GM18907 (cell line): ENCODE data around the gene IQCB1.
"Not testable (repeated sequence)": the region's sequence is repeated elsewhere in the genome, so short reads cannot be mapped to it uniquely, and the experiment has no call there.

Experiments
- ATAC-seq: cut with Tn5 transposase; IDR thresholded peaks from one replicate; pipeline ENCODE4 v1.9.1; 2021; ENCODE audit warnings: mild to moderate bottlenecking, moderate library complexity; ENCODE audit not compliant: unreplicated experiment

IQCB1 gene

DNA sequence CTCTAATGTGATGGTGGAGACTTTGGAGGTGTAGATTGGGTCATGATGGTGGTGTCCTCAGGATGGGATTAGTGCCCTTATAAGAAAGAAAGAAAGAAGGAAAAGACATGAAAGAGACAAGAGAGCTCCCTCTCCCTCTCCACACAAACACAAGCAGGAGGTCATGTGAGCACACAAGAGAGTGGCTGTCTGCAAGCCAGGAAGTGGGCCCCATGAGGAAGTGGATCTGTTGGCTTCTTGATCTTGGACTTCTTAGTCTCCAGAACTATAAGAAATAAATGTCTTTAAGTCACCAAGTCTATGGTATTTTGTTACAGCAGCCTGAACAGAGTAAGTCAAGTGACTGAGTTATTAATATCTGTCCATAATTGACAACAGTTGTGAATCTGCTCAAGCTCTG is 17.1 kb downstream of the IQCB1 start:
- ATAC-seq = no peak

DNA sequence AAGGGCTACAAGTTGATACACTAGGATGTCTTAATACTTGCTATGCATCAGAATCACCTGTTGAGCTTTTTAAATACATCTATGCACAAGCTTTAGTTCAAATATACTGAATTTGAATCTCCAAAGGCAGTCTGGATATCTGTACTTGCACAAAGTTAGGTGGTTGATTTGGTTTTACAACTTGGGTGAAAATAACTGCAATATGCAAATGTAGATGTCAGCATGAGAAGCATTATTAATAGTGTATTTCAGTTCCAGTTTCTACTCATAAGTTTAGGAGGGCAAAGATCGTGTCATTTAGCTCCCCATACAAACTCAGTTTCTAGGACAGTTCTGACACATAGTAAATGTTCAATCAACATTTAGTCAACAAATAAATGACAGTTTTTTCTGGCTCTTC is 25.6 kb downstream of the IQCB1 start:
- peak; percentile 96 for ATAC-seq

DNA sequence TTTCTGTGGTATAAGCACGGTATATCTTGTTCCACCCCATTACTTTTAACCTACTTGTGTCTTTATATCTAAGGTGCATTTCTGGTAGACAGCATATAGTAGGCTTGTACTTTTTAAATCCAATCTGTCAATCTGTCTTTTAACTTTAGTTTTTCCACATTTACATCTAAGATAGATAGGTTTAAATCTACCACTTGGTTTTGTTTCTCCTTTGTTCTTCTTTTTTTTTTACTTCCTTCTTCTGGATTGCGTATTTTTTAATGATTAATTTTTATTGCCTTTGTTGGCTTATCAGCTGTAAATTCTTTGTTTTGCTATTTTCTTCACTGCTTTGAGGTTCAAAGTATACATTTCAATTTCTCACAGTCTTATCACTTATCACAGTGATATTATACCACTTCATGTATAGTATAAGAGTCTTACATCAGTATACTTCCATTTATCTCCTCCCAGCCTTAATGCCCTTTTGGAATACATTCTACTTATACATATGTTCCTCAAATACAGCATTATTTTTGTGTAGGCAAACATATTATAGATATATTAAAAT is 31.0 kb downstream of the IQCB1 start:
- no peak for ATAC-seq

DNA sequence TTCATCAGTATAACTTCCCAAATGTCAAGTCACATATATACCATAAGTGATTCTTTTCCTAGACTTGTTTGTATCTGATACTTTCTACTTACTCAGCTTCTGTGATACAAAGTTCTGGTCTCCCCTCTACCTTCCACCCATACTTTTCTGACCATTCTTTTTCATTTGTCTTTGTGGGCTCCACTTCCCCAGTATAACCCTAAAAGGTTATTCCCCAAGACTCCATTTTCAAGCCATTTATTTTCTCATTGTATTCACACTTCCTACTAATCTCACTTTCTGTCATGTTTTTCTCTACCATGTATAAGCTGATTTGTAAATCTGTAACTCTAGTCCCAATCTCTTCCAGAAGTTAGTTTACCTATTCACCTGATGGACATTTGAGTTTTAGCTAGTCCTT is 34.0 kb downstream of the IQCB1 start:
- ATAC-seq = peak; percentile 64

GRCh38 chr3:121796970-121797369 is 37.9 kb downstream of the IQCB1 start:
- ATAC-seq = no peak

GRCh38 chr3:121794264-121794983 is 40.4 kb downstream of the IQCB1 start:
- ATAC-seq = peak; percentile 43

GRCh38 chr3:121793078-121793477 is 41.8 kb downstream of the IQCB1 start:
- peak; percentile 58 for ATAC-seq

- ATAC-seq = no peak
These were observed 48.4 kb downstream of the IQCB1 start for GRCh38 chr3:121786485-121786884.

- not testable (repeated sequence) for ATAC-seq
These were observed 52.1 kb downstream of the IQCB1 start for GRCh38 chr3:121782784-121783183.

DNA sequence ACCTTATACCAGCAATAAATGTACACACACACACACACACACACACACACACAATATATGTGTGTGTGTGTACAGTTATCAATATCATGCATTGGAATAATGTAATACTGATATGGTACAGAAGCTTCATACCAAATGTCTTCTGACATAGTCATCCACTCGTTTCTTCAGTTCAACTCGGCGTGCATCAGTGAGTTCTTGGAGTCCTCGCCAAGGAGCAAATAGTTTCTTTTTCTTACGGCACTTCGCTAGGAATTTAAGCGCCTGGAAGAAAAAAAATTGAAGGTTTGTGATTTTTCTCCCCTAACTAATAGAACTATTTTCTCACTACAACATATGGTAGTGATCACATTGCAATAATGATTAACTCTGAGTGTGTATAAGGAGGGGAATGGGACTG is 53.2 kb downstream of the IQCB1 start:
- no peak for ATAC-seq

DNA sequence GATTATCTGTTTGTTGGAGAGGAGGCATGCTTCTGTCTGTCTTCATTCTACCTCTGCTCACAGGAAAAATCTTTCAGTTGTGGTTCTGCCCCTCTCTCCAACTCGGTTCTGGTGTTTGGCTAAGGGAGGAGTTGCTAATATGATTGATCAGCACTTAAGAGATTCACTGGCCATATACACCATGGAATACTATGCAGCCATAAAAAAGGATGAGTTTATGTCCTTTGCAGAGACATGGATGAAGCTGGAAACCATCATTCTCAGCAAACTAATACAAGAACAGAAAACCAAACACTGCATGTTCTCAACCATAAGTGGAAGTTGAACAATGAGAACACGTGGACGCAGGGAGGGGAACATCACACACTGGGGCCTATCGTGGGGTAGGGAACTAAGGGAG is 59.8 kb downstream of the IQCB1 start:
- ATAC-seq = not testable (repeated sequence)

GRCh38 chr3:121769246-121769645 is 65.6 kb downstream of the IQCB1 start:
- ATAC-seq = no peak

GRCh38 chr3:121768452-121768851 is 66.4 kb downstream of the IQCB1 start:
- no peak for ATAC-seq

- no peak for ATAC-seq
These were observed 75.2 kb downstream of the IQCB1 start for GRCh38 chr3:121759541-121760202.

- ATAC-seq = no peak
These were observed 76.0 kb downstream of the IQCB1 start for GRCh38 chr3:121758727-121759450.

DNA sequence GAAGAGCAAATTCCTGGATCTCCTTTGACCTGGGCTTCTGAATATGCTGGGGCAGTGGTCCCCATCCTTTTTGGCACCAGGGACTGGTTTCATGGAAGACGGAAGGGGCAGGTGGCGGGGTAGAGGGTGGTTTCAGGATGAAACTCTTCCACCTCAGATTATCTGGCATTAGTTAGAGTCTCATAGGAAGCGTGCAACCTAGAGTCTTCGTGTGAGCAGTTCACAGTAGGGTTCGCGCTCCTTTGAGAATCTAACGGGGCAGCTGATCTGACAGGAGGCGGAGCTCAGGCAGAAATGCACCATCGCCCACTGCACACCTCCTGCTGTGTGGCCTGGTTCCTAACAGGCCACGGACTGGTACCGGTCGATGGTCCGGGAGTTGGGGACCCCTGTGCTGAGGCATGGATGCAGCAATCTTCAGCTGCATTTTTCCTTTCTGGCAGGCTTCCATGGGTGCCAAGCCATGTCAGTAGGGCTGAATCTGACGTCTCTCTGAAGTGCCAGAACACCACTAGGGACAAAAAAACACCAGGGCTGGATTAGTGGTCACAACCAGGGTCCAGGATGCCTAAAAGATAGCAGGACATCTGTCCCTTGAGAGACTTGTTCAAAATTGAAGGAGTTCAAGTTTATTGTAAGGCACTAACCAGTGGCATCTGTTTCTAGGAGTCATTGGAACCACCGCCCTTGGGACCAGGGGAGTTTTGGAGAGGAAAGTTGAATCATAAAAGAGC is 76.9 kb downstream of the IQCB1 start:
- ATAC-seq = no peak

DNA sequence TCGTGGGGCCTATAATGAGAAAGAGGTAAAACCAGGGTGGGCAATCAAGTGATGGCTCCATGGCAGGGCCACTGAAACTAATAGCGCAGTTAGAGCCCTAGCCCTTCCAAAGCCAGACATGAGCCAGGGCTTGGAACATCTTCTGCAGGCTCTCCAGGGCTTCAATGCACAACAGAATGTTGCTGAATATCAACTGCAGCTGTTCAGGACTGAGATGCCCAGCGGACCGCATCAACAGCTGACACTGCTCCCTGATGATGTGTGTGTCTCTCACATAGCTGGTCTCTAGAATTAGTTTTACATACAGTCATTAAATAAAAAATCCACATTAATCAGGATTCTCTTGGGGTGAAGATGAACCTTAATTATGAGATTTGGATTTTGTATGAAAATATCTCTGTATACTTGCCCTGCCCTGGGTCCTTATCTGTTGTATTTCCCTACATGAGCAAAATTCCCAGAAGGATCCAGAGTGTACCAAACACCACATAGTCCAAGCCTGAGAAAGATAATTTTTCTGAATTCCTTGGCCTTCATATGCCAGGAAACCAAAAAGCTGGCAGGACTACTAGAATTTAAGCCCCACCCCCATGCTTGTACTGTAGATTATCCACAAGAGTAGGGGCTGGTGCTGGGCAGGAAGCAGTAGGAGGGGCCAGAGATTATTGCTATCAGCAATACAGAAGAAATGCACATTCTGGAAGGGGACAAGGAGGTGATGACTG is 77.6 kb downstream of the IQCB1 start:
- no peak for ATAC-seq

- no peak for ATAC-seq
These were observed 82.1 kb downstream of the IQCB1 start for GRCh38 chr3:121752772-121753171.

DNA sequence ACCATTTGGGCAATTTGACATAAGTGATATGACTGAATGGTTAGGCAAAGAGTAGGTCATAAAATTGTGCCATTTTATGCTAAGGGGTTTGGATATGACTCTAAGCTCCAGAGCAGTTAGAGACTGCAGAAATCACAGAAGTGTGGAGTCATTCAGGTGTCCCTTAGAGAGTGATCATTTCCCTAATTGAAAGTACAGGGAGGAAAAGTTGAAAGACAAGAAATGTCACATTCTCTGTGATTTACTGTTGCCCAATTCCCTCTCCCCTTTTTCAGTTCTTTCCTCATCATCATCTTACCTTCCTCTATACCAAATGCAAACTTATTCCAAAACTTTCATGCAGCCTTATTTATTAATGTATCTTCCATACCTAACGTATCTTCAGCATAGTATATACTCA is 82.6 kb downstream of the IQCB1 start:
- no peak for ATAC-seq

GRCh38 chr3:121750087-121750415 is 84.8 kb downstream of the IQCB1 start:
- ATAC-seq = no peak
